GM18511 (cell line): ENCODE measurements around the gene RAB18.
"Not testable (repeated sequence)": the region's sequence is repeated elsewhere in the genome, so short reads cannot be mapped to it uniquely, and the experiment has no call there.

Experiments
- ATAC-seq: cut with Tn5 transposase; IDR thresholded peaks from one replicate; pipeline ENCODE4 v1.9.1; 2021; ENCODE audit warnings: mild to moderate bottlenecking, moderate library complexity; ENCODE audit not compliant: unreplicated experiment

Gene RAB18

GRCh38 chr10:27541796-27542729 is 38.0 kb downstream of the RAB18 start:
- no peak for ATAC-seq

- no peak for ATAC-seq
Measured at GRCh38 chr10:27542812-27543211, 38.7 kb downstream of the RAB18 start.

GRCh38 chr10:27547047-27547446 is 42.9 kb downstream of the RAB18 start:
- ATAC-seq, result no peak

- no peak for ATAC-seq
Measured at GRCh38 chr10:27547482-27547881, 43.4 kb downstream of the RAB18 start.

DNA sequence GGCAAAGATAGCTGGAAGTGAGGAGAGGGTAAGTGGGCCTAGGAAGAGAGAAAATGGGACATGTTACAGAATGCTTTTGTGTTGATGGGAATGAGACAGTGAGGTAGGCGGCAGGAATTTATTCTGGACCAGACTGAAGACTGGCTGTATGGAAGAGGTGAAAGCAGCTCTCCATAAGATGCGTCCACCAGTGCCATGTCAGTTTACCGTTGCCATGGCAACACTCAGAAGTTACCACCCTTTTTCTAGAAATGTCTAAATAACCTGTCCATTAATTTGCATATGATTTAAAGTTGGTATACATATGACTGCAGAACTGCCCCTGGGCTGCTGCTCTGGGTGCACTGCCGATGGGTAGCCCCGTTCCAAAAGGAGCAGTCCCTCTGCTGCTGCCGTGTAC is 46.7 kb downstream of the RAB18 start:
- ATAC-seq, result no peak

- peak; percentile 85 for ATAC-seq
Measured at GRCh38 chr10:27558612-27559020, 54.5 kb downstream of the RAB18 start.

DNA sequence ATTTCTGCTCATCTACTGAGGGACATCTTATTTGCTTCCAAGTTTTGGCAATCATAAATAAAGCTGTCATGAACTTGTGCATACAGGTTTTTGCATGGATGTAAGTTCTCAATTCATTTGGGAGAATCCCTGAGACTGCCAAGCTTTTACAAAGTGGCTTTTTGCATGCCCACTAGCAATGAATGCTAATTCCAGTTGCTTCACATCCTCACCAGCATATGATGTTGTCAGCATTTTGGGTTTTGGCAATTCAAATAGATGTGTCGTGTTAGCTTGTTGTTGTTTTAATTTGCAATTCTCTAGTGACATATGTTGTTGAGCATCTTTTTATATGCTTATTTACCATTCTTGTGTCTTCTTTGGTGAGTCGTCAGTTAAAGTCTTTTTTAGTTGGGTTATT is 57.2 kb downstream of the RAB18 start:
- no peak for ATAC-seq

- no peak for ATAC-seq
Measured at GRCh38 chr10:27564398-27564797, 60.3 kb downstream of the RAB18 start.

DNA sequence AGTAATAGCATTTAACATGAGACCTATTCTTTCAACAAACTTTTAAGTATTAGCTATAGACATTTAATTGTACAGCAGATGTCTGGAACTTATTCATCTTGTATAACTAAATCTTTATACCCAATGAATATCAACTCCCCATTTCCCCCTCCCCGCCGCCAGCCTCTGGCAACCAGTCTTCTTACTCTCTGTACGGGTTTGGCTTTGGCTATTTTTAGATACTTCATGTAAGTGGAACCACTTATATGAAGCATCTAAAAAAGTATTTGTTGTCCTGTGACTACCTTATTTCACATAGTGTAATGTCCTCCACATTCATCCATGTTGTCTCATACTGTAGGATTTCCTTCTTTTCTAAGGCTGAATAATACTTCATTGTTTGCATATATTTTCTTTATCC is 60.8 kb downstream of the RAB18 start:
- no peak for ATAC-seq

- no peak for ATAC-seq
Measured at GRCh38 chr10:27568196-27569175, 64.4 kb downstream of the RAB18 start.

- ATAC-seq, result no peak
Measured at GRCh38 chr10:27569946-27570345, 65.8 kb downstream of the RAB18 start.

GRCh38 chr10:27577038-27577437 is 72.9 kb downstream of the RAB18 start:
- not testable (repeated sequence) for ATAC-seq

DNA sequence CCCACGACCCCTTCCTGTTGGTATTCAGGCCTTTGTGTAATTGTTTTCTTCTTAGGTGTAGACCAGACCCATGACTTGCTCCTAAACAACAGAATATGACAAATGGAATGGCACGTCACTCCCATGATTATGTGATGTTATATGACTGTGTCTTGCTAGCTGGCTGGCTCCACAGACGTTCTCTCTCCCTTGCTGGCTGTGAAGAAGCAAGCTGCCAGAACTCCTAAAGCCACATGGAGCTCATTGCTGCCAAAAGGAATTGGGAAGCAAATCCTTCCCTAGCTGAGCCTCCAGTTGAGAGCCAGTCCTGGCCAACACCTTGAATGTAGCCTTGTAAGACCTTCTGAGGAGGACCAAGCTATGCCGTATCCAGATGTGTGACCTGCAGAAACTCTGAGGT is 74.2 kb downstream of the RAB18 start:
- ATAC-seq, result no peak

- ATAC-seq, result no peak
Measured at GRCh38 chr10:27581225-27581624, 77.1 kb downstream of the RAB18 start.

- no peak for ATAC-seq
Measured at GRCh38 chr10:27584302-27584701, 80.2 kb downstream of the RAB18 start.
